OCI-LY7 (cell line): ENCODE measurements around the gene SNX24. TPM values are rescaled to one million over a fixed set of nuclear protein-coding genes. Genes with fewer than 3 reads are reported as not detected.

Experiments used
- BruUV-seq: library from RNA; stranded (reverse); fragments of 400-500 nt; replicated peaks from 2 replicates; lab custom pipeline; 2021; lab: Mats Ljungman, UMichigan
- CTCF ChIA-PET: fragments of 300-600 bp; sonication (Branson Sonifier 250); formaldehyde crosslinking; loops from one replicate; lab custom pipeline; 2022; ENCODE audit warnings: antibody characterized with exemption; ENCODE audit not compliant: unreplicated experiment; lab: Charles Lee
- POLR2A ChIA-PET: fragments of 300-600 bp; sonication (Branson Sonifier 250); formaldehyde crosslinking; loops from one replicate; lab custom pipeline; 2022; ENCODE audit warnings: antibody characterized with exemption; lab: Charles Lee
- DNase-seq: peaks from one replicate; pipeline ENCODE4 v3.0.0-alpha.2; 2015; ENCODE audit warnings: low spot score
- H2AFZ ChIP-seq: fragments of 200-600 bp; sonication (generic), shearing (Covaris generic); 2 replicates; pipeline ENCODE4 v1.6.1; 2014; ENCODE audit warnings: mild to moderate bottlenecking, antibody characterized with exemption, low read length, moderate library complexity
- H3K27ac ChIP-seq: fragments of 200-600 bp; sonication (generic); 2 replicates; pipeline ENCODE4 v1.5.1; 2014; ENCODE audit warnings: mixed run types, low read depth, mild to moderate bottlenecking, moderate library complexity, low read length, inconsistent platforms; ENCODE audit not compliant: poor library complexity, severe bottlenecking
- H3K36me3 ChIP-seq: fragments of 200-600 bp; sonication (generic); 2 replicates; pipeline ENCODE4 v1.6.1; 2014; ENCODE audit warnings: mild to moderate bottlenecking, antibody characterized with exemption, low read length, moderate library complexity, mixed read lengths; ENCODE audit not compliant: insufficient read depth
- H3K4me1 ChIP-seq: fragments of 200-600 bp; sonication (generic); 2 replicates; pipeline ENCODE4 v1.5.1; 2014; ENCODE audit warnings: mild to moderate bottlenecking, low read length; ENCODE audit not compliant: insufficient read depth, poor library complexity, severe bottlenecking
- H3K4me2 ChIP-seq: fragments of 200-600 bp; sonication (generic); 2 replicates; pipeline ENCODE4 v1.6.1; 2014; ENCODE audit warnings: mild to moderate bottlenecking, low read length
- H3K4me3 ChIP-seq: fragments of 200-600 bp; sonication (generic); 2 replicates; pipeline ENCODE4 v1.5.1; 2014; ENCODE audit warnings: mild to moderate bottlenecking, low read depth, low read length; ENCODE audit not compliant: poor library complexity, severe bottlenecking
- H3K79me2 ChIP-seq: fragments of 200-600 bp; sonication (generic); 2 replicates; pipeline ENCODE4 v1.6.1; 2016; ENCODE audit warnings: low read depth, mild to moderate bottlenecking, low read length, moderate library complexity, mixed read lengths; ENCODE audit not compliant: insufficient read depth
- H3K9me2 ChIP-seq: fragments of 200-600 bp; sonication (generic); 2 replicates; pipeline ENCODE4 v1.6.1; 2016; ENCODE audit warnings: mild to moderate bottlenecking, low read length, mixed read lengths; ENCODE audit not compliant: insufficient read depth
- H3K9me3 ChIP-seq: fragments of 200-600 bp; sonication (generic); 2 replicates; pipeline ENCODE4 v1.6.1; 2014; ENCODE audit warnings: mild to moderate bottlenecking, mixed run types, low read length, mixed read lengths
- H4K20me1 ChIP-seq: fragments of 200-600 bp; sonication (generic); 2 replicates; pipeline ENCODE4 v1.6.1; 2014; ENCODE audit warnings: mild to moderate bottlenecking, antibody characterized with exemption, low read length, moderate library complexity, mixed read lengths; ENCODE audit not compliant: insufficient read depth
- CTCF ChIP-seq: fragments of 200-600 bp; sonication (generic); conservative IDR thresholded peaks from 2 replicates; pipeline ENCODE4 v1.5.1; 2014; ENCODE audit warnings: mild to moderate bottlenecking, antibody characterized with exemption, low read length, moderate library complexity, mixed read lengths
- EZH2phosphoT487 ChIP-seq: fragments of 200-600 bp; sonication (generic); IDR thresholded peaks from 2 replicates; pipeline ENCODE4 v1.6.1; 2018; ENCODE audit warnings: low read depth, borderline replicate concordance, mild to moderate bottlenecking, mixed run types, antibody characterized with exemption, low read length, moderate library complexity, mixed read lengths
- intact Hi-C: fragments of 100-400 bp; cut with micrococcal nuclease; formaldehyde crosslinking; loops from one replicate; pipeline ENCODE4 v1.10.0; 2022; ENCODE audit not compliant: unreplicated experiment
- total RNA-seq, 2 experiments: library from RNA; depleted of rRNA in 1 of 2; stranded (reverse); fragments of >200 nt in 1 of 2; shearing (Covaris generic) in 1 of 2; gene quantifications; 2 replicates each; pipeline ENCODE4 v1.2.3, GENCODE V29; 2014 to 2022

SNX24 gene
- total RNA-seq, 2 experiments from 2014 or later = 6.9 to 14.5 TPM

GRCh38 chr5:122957457-122957856 is 112.0 kb downstream of the SNX24 start:
- intact Hi-C loops = no loop called here
- no TSS peak for BruUV-seq
- Histone ChIP-seq H3K9me2 (no peaks in the 10 kb centered on the region; the same call in 1 of the 2 replicates), H3K79me2 (no peaks in the 10 kb centered on the region), H3K4me3 (no peak overlapping the region), H3K4me2 (no peak overlapping the region), H3K27ac (no peak overlapping the region), H3K4me1 (no peaks in the 10 kb centered on the region), H3K36me3 (no peaks in the 10 kb centered on the region), H2AFZ (no peak overlapping the region), H4K20me1 (no peaks in the 10 kb centered on the region), H3K9me3 (no peaks in the 10 kb centered on the region; the same call in 1 of the 2 replicates)
- no peak for DNase-seq
- ChIA-PET POLR2A (no interaction called here), CTCF (no interaction called here)
- no peak for TF ChIP-seq CTCF
- no peak for TF ChIP-seq EZH2phosphoT487

- Histone ChIP-seq H3K36me3 (no peaks in the 10 kb centered on the region), H3K27ac (no peak overlapping the region), H4K20me1 (no peaks in the 10 kb centered on the region), H3K4me2 (no peak overlapping the region), H3K79me2 (no peaks in the 10 kb centered on the region), H3K4me1 (no peaks in the 10 kb centered on the region), H2AFZ (no peak overlapping the region), H3K4me3 (no peak overlapping the region), H3K9me3 (no peaks in the 10 kb centered on the region; the same call in 1 of the 2 replicates), H3K9me2 (no peaks in the 10 kb centered on the region; the same call in 1 of the 2 replicates)
- BruUV-seq = no TSS peak
- intact Hi-C loops = no loop called here
- TF ChIP-seq CTCF (no peak), EZH2phosphoT487 (no peak)
- DNase-seq = no peak
- CTCF ChIA-PET = no interaction called here
- POLR2A ChIA-PET = interaction anchor here (0.6 kb wide), 1 partner anchor 98 kb away, joined by 3 read pairs; no protein-coding TSS in a partner anchor
Measured at GRCh38 chr5:122959740-122960445, 114.5 kb downstream of the SNX24 start.

- DNase-seq = no peak
- no peak overlapping the region for H3K4me2 ChIP-seq
Measured at GRCh38 chr5:122963305-122963704, 117.9 kb downstream of the SNX24 start.

More at GRCh38 chr5:122963305-122963704, 117.9 kb downstream of the SNX24 start:
- BruUV-seq = no TSS peak
- Histone ChIP-seq H3K4me1 (no peaks in the 10 kb centered on the region), H3K36me3 (no peaks in the 10 kb centered on the region), H3K9me3 (no peaks in the 10 kb centered on the region), H3K4me3 (no peak overlapping the region), H2AFZ (no peak overlapping the region), H3K9me2 (no peaks in the 10 kb centered on the region; the same call in 1 of the 2 replicates), H3K79me2 (no peaks in the 10 kb centered on the region), H4K20me1 (no peaks in the 10 kb centered on the region), H3K27ac (no peak overlapping the region)
- POLR2A ChIA-PET = interaction anchor here (0.7 kb wide), 1 partner anchor 612 kb away, joined by 3 read pairs; no protein-coding TSS in a partner anchor
- TF ChIP-seq EZH2phosphoT487 = no peak
- no peak for TF ChIP-seq CTCF
- CTCF ChIA-PET = no interaction called here
- intact Hi-C loops = no loop called here
